AG20443 (cell line): Measurements from ENCODE around the gene EIF4G3.

Experiments used
- DNase-seq: peaks from one replicate; pipeline ENCODE4 v3.0.0; 2012; ENCODE audit warnings: low spot score, mixed read lengths

EIF4G3 gene

DNA sequence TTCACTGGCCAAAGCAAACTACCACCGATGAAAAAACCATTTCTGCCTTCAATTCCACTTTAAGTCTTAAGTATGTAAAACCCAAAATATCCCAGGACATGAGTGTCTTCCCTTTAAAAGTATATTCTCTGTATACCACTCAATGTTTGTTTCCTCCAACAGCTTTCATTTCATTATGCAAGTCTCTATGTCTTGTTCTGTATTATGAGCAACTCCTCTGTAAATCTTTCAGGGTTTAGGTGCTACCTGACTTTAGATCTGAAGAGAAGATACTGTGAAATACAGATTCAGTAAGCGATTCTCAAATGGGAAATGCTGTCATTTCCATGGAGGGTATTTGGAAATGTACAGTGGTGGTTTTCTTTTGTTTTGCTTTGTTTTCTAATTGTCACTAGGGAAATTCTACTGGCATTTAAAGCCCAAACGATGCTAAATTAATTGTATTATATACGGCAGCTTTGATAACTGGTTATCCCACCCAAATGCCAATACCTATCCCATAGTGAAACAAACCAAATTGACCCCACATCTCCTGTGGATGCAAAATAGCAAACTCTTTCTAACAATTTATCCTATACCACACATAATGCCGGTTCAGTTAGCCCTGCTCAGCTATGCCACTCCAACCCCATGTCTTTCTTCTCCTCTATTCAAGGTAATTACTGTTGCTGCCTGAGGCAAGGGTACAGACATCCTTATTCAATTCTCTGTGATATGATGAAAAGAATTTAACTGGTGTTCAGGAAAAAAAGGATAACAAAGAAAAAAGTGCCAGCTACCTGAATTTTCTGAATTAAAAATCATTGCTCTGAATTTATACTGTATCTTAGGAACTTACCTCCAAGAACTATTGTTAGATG is 182.8 kb downstream of the EIF4G3 start:
- no peak for DNase-seq

GRCh38 chr1:20992322-20993056 is 184.2 kb downstream of the EIF4G3 start:
- peak; percentile 13 for DNase-seq

DNA sequence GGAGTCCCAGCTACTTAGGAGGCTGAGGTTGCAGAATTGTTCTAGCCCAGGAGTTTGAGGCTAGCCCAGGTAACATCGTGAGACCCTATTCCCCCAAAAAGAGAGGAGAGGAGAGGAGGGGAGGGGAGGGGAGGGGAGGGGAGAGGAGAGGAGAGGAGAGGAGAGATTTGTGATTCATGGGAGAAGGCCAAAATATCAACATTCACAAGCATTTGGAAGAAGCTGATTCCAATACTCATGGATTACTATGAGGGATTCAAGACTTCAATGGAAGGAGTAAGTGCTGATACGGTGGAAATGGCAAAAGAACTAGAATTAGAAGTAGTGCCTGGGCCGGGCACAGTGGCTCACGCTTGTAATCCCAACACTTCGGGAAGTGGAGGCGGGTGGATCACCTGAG is 187.8 kb downstream of the EIF4G3 start:
- DNase-seq = no peak

GRCh38 chr1:20987831-20988825 is 188.6 kb downstream of the EIF4G3 start:
- DNase-seq = no peak

DNA sequence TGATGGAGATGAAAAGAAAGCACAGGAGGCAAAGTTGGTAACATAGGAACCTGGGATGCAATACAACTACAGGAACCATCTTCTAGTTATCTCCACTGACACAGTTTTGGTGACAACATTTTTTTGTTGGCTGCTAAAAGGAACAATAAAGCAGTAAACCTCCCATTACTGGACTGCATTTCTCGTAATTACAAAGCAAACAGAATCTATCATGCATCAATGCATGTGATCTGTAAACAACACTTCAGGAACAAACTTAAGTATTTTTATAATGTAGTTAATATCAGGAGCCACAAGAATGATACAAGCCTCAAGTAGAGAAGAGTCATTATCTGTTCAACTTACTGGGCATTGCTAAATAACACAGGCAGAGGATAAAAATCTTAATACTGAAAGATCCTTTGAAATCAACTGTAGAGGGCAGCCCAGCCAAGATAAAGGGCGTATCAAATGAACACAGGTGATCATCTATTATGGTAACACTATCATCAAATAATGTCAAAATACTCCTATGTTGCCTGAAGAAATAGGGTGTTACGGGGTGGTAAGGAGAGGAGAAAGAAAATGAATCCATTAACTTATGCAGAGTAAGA is 193.3 kb downstream of the EIF4G3 start:
- DNase-seq = no peak

DNA sequence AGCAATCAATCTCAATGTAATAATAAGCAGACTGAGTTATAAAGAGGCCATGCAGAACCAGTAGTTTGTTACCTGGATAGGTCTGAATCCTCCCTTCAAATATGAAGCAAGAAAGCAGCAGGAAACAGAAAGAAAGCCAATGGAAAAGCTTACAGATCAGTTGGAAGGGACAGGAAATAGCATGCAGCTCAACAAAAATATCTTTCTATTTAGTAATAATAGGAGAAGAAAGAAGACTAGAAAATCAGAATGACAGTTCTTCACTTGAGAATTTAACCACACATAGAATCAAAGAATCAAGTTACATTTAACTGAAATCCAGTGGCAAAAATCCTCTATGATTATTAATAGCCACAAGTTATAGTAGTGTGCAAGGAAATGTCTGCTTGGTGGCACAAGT is 194.4 kb downstream of the EIF4G3 start:
- peak; percentile 14 for DNase-seq

- peak; percentile 18 for DNase-seq
Observed at GRCh38 chr1:20981915-20982314, 194.8 kb downstream of the EIF4G3 start.

DNA sequence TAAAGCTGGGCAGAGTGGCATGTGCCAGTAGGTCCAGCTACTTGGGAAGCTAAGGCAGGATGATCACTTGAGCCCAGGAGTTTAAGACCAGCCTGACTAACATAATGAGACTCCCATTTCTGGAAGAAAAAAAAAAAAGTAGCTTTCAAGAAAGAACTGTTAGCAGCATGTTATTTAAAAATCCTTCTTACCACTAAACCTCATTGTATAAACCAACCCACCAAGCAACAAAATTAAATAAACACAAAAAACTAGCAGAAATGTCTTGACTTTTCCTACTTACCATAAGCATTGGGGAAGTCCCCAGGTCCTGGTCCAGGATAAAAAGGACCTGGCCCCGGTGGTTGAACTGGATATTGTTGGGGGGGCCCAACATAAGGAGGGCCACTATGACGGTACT is 196.6 kb downstream of the EIF4G3 start:
- no peak for DNase-seq

- no peak for DNase-seq
Observed at GRCh38 chr1:20978413-20978812, 198.3 kb downstream of the EIF4G3 start.

DNA sequence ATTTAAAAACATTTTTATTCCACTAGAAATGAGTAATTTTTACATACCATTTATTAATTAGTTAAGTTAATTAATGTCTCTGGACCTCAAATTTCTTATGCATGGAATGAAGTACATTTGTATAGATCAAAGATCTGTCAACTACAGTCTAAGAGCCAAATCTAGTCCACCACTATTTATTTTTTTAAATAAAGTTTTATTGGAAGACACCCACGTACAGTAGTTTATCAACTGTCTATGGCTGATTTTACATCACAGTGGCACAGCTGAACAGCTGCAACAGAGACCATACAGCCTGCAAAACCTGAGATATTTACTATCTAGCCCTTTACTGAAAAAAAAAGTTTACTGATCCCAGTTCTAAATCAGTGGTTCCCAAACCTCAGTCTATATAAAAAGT is 201.0 kb downstream of the EIF4G3 start:
- DNase-seq = no peak

- no peak for DNase-seq
Observed at GRCh38 chr1:20974951-20975350, 201.7 kb downstream of the EIF4G3 start.

- peak; percentile 40 for DNase-seq
Observed at GRCh38 chr1:20974069-20974468, 202.6 kb downstream of the EIF4G3 start.

GRCh38 chr1:20972855-20973254 is 203.8 kb downstream of the EIF4G3 start:
- no peak for DNase-seq

DNA sequence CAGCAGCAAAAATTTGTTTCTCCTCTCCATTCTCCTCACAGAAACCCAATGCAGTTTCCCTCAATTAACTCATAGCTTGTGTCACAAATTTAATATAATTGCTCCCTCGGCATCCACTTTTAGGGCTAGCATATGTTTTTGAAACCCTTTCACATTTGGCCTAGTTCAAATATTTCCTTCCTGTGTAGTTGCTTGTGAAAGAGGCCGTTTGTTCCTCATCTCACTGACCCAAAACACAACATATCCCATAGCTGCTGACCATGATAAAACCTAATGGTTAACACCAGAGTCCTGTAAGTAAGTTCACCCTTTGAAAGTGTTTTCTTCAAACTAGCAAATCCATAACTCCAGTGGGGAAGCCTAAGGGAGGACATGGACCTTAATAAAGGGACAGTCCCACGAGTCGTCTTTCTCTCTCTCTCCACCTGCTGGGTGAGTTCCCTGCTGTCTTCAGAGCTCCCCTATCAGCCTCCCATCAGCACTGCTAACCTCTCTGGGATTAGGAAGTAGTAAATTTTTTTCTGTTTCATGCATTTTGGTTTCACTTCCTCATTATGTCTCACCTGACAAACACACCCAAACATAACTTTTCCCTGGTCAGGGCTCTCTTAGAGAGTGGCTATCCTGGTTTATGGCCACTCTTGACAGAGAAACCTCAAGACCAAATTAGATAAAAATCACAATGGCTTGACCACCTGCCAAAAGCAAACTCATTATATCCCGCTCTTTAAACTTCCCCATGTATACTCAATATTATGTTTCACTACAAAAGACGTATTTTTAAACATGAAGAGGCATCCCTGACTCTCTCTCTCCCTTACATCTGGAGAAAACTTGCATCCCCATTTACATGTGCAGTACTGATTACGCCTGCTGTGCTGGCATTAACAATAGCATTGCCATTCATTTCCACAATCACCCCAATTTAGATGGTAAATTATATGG is 211.9 kb downstream of the EIF4G3 start:
- no peak for DNase-seq

DNA sequence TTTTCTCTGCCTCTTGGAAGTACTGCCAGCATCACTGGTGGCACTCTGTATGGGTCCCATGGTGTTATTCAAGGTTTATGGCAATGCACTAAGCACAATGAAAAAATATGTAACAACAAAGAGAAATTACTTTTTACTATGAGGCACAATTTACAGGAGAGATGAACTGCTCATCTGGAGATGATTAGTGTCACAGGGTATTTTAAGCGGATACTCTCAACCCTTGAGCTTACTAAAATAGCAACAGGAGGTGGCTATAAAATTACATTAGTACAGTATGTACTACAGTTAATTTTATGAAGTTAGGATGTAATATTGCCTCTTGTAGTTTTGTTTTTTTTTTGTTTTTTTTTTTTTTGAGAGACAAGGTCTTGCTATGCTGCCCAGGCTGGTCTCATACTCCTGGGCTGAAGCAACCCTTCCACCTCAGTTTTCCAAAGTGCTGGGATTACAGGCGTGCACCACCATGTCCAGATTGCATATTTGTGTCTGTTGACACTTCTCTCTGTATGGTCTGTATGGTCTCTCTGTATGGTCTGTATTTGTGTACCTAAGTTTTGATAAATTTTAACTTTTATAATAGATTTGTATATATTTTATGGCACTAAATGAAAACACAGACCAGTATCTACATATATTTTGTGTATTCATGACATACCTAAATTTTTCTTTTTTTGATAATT is 214.0 kb downstream of the EIF4G3 start:
- DNase-seq = no peak

GRCh38 chr1:20958430-20958829 is 218.3 kb downstream of the EIF4G3 start:
- no peak for DNase-seq

DNA sequence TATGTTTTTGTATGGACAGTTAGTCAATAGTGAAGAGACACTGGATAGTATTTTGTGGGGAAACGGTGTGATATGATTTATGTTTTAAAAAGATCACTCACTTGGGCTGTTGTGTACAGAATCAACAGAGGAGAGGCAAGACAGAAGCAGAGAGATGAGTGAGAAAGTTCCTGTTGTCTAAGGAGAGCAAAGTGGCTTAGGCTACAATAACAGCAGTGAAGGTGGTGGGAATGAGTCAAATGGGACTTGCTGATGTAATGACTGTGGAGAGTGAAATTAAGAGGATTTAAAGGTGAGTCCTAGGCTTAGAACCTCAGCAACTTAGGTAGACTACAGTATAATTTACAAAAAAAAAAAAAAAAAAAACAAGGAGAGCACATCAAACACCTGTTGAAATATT is 220.4 kb downstream of the EIF4G3 start:
- no peak for DNase-seq

DNA sequence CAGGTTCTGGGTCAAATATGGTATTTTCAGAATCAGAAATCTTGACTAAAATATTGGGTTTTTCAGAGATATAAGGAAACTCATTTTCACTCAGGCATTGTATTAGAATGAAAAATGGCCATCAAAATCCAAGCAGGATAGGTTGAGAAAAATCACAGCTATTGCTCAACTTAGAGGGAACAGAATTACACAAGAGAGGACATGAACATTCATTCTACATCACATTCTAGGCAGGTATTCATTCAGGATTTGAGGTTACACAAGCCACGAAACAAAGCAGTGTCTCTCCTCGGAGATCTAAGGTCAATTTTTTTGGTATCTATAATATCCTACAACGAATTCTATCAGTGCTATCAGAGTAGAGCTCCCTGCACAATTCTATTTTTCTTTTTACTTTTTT is 226.0 kb downstream of the EIF4G3 start:
- DNase-seq = no peak

GRCh38 chr1:20949871-20950590 is 226.7 kb downstream of the EIF4G3 start:
- DNase-seq = no peak
